Measurements from ENCODE around the gene PFKP.

The PFKP gene

GRCh38 chr10:3053155-3053554 is 14.2 kb upstream of the PFKP start:
- Histone ChIP-seq H3K9me2 (replicated peaks; ENCODE audit: low read depth, low read length) (no peaks in the 10 kb centered on the region), H3K9ac (ENCODE audit: low read depth, low read length, poor library complexity, severe bottlenecking) (no peak overlapping the region), H3K9me3 (ENCODE audit: insufficient read depth, low read depth, low read length) (no peaks in the 10 kb centered on the region), H2AFZ (ENCODE audit: low read length) (no peak overlapping the region), H3K79me2 (ENCODE audit: insufficient read depth, low read length) (no peaks in the 10 kb centered on the region), H4K20me1 (ENCODE audit: insufficient read depth, low read length, poor library complexity, severe bottlenecking) (no peaks in the 10 kb centered on the region), H3K4me3 (ENCODE audit: low read length, poor library complexity, severe bottlenecking) (no peak overlapping the region), H3K4me1 (ENCODE audit: insufficient read depth, low read length, poor library complexity, severe bottlenecking) (no peaks in the 10 kb centered on the region), H3K4me2 (ENCODE audit: low read depth, low read length, poor library complexity, severe bottlenecking) (no peak overlapping the region), H3K27me3 (ENCODE audit: insufficient read depth, low read length, poor library complexity, severe bottlenecking) (no peaks in the 10 kb centered on the region), H3K36me3 (ENCODE audit: insufficient read depth, low read length) (no peaks in the 10 kb centered on the region), H3F3A (ENCODE audit: low read depth) (no peaks in the 10 kb centered on the region)
- no peak for TF ChIP-seq CTCF (conservative IDR thresholded peaks at IDR 0.05; ENCODE audit: low read length)
- no peak for TF ChIP-seq EZH2phosphoT487 (IDR thresholded peaks at IDR 0.05; ENCODE audit: borderline replicate concordance)

DNA sequence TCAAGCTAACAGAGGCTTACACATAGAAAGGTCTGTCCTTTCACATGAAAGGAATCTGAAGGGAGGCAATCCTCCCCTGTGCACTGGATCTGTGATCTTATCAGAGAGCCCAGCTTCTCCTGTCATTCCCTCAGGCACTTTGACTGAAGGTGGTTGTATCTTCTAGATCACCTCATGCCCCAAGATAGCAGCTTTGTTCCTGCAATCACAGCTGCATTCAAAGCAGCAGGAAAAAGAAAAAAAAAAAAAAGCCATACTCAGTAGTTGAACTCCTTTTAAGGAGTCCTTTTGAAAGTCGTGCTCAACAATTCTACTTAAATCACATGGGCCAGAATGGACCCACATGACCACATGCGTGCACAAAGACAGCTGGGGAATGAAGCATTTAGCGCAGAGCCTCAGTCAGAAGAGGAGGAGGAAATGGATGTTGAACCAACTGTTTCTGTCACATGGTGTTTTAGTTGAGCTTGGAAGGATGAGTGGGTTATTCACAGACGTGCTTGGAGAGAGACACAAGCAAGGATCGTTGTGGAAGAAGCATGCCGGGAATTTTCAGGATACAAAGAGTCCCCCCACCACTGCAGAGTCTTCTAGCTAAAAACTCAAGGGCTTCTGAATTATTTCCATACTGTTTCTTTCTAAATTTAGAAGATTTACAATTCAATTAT is 13.0 kb upstream of the PFKP start:
- Histone ChIP-seq H2AFZ (ENCODE audit: low read length) (no peak overlapping the region), H3K9ac (ENCODE audit: low read depth, low read length, poor library complexity, severe bottlenecking) (no peak overlapping the region), H4K20me1 (ENCODE audit: insufficient read depth, low read length, poor library complexity, severe bottlenecking) (no peaks in the 10 kb centered on the region), H3K9me3 (ENCODE audit: insufficient read depth, low read depth, low read length) (no peaks in the 10 kb centered on the region), H3F3A (ENCODE audit: low read depth) (no peaks in the 10 kb centered on the region), H3K36me3 (ENCODE audit: insufficient read depth, low read length) (no peaks in the 10 kb centered on the region), H3K9me2 (replicated peaks; ENCODE audit: low read depth, low read length) (no peaks in the 10 kb centered on the region), H3K79me2 (ENCODE audit: insufficient read depth, low read length) (no peaks in the 10 kb centered on the region), H3K4me1 (ENCODE audit: insufficient read depth, low read length, poor library complexity, severe bottlenecking) (no peaks in the 10 kb centered on the region), H3K4me2 (ENCODE audit: low read depth, low read length, poor library complexity, severe bottlenecking) (no peak overlapping the region), H3K4me3 (ENCODE audit: low read length, poor library complexity, severe bottlenecking) (no peak overlapping the region), H3K27me3 (ENCODE audit: insufficient read depth, low read length, poor library complexity, severe bottlenecking) (no peaks in the 10 kb centered on the region)
- TF ChIP-seq EZH2phosphoT487 (IDR thresholded peaks at IDR 0.05; ENCODE audit: borderline replicate concordance) (no peak), CTCF (conservative IDR thresholded peaks at IDR 0.05; ENCODE audit: low read length) (no peak)

GRCh38 chr10:3054851-3055199 is 12.5 kb upstream of the PFKP start:
- H3K9ac ChIP-seq (ENCODE audit: low read depth, low read length, poor library complexity, severe bottlenecking), result no peak overlapping the region
- no peak for TF ChIP-seq CTCF (conservative IDR thresholded peaks at IDR 0.05; ENCODE audit: low read length)
- no peak for TF ChIP-seq EZH2phosphoT487 (IDR thresholded peaks at IDR 0.05; ENCODE audit: borderline replicate concordance)
- no peaks in the 10 kb centered on the region for H3K36me3 ChIP-seq (ENCODE audit: insufficient read depth, low read length)
- H4K20me1 ChIP-seq (ENCODE audit: insufficient read depth, low read length, poor library complexity, severe bottlenecking), result no peaks in the 10 kb centered on the region
- no peaks in the 10 kb centered on the region for H3F3A ChIP-seq (ENCODE audit: low read depth)
- H3K9me3 ChIP-seq (ENCODE audit: insufficient read depth, low read depth, low read length), result no peaks in the 10 kb centered on the region
- no peaks in the 10 kb centered on the region for H3K79me2 ChIP-seq (ENCODE audit: insufficient read depth, low read length)
- H2AFZ ChIP-seq (ENCODE audit: low read length), result no peak overlapping the region
- H3K4me1 ChIP-seq (ENCODE audit: insufficient read depth, low read length, poor library complexity, severe bottlenecking), result no peaks in the 10 kb centered on the region
- no peak overlapping the region for H3K4me2 ChIP-seq (ENCODE audit: low read depth, low read length, poor library complexity, severe bottlenecking)
- H3K9me2 ChIP-seq (replicated peaks; ENCODE audit: low read depth, low read length), result no peaks in the 10 kb centered on the region
- H3K27me3 ChIP-seq (ENCODE audit: insufficient read depth, low read length, poor library complexity, severe bottlenecking), result no peaks in the 10 kb centered on the region
- H3K4me3 ChIP-seq (ENCODE audit: low read length, poor library complexity, severe bottlenecking), result no peak overlapping the region
